Activated naive CD8-positive, alpha-beta T cell (primary cell): ENCODE measurements around the gene DLG1.

Experiments used
- H3K27ac Mint-ChIP-seq: one replicate; pipeline ENCODE4 v1.8.0; 2021; ENCODE audit warnings: mixed read lengths
- H3K27me3 Mint-ChIP-seq: one replicate; pipeline ENCODE4 v1.8.0; 2021; ENCODE audit warnings: mixed read lengths
- H3K36me3 Mint-ChIP-seq: one replicate; pipeline ENCODE4 v1.8.0; 2021; ENCODE audit warnings: mixed read lengths
- H3K4me1 Mint-ChIP-seq: one replicate; pipeline ENCODE4 v1.8.0; 2021; ENCODE audit warnings: low read depth, mixed read lengths
- H3K4me3 Mint-ChIP-seq: one replicate; pipeline ENCODE4 v1.8.0; 2021; ENCODE audit warnings: mild to moderate bottlenecking, mixed read lengths
- H3K9me3 Mint-ChIP-seq: one replicate; pipeline ENCODE4 v1.8.0; 2021; ENCODE audit warnings: low read depth, mixed read lengths

The DLG1 gene

DNA sequence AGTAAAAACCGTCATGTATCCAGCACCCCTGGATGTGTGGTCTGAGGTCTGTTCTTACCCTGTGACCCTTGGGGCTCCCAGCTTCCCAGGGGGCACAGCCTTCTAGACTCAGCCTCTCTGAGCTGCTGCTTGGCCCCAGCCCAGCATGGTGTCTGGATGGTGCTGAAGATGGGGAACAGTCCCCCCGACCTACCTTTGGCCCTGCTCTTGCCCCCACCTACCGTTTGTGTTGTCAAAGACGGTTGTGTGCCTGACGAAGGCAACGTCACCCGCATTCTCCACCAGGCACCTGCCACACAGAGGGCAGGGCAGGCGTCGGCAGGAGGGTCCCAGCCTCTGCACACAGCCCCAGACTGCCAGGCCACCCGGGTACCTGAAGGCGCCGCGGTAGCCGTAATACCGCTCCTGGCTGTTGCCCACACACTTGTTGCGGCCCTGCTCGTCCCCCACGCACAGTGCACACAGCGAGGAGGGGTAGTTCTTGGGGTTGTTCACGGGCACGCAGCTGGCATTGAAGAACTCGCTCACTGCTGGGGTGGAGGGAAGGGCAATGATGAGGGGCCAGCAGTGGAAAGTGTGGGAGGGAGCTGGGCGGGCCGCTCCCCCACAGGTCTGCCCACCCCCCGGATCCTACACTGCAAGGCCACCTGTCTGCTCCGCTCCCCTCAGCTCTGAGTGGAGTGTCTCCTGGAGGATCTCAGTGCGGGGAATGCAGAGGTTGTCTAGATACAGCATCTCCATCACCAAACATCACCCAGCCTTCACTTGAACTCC lies 289.8 kb downstream of the DLG1 start:
- Mint-ChIP-seq H3K4me3 (no peak overlapping the region), H3K4me1 (peaks cover 5% of the 10 kb centered on the region), H3K27ac (no peak overlapping the region), H3K27me3 (no peaks in the 10 kb centered on the region), H3K36me3 (no peaks in the 10 kb centered on the region), H3K9me3 (no peaks in the 10 kb centered on the region)

DNA sequence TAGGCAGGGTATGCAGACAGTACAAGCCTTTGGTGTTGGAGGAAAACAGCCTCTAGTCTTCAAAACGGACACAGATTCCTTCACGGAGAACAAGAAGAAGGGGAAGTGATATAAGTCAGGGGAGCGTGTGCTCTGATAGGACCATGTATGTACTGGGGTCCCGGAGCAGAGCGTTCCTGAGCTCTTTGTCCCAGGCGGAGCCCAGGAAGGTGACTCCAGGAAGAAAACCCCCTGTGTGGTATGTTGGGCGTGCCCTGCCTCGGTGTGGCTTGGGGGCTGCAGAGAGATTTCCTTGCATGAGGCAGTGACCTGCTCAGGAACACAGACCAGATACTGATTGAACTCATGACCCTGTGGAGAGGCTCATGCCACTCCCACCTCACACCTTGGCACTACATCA lies 290.5 kb downstream of the DLG1 start:
- no peaks in the 10 kb centered on the region for H3K9me3 Mint-ChIP-seq

GRCh38 chr3:197007296-197007940 lies 291.0 kb downstream of the DLG1 start:
- Mint-ChIP-seq H3K4me3 (no peak overlapping the region), H3K27ac (no peak overlapping the region), H3K36me3 (no peaks in the 10 kb centered on the region), H3K27me3 (no peaks in the 10 kb centered on the region), H3K4me1 (peaks cover 5% of the 10 kb centered on the region), H3K9me3 (no peaks in the 10 kb centered on the region)

More for the DNA sequence above, 290.5 kb downstream of the DLG1 start:
- H3K27me3 Mint-ChIP-seq: no peaks in the 10 kb centered on the region
- no peak overlapping the region for H3K27ac Mint-ChIP-seq
- H3K36me3 Mint-ChIP-seq: no peaks in the 10 kb centered on the region
- H3K4me3 Mint-ChIP-seq: no peak overlapping the region
- peaks cover 5% of the 10 kb centered on the region for H3K4me1 Mint-ChIP-seq

DNA sequence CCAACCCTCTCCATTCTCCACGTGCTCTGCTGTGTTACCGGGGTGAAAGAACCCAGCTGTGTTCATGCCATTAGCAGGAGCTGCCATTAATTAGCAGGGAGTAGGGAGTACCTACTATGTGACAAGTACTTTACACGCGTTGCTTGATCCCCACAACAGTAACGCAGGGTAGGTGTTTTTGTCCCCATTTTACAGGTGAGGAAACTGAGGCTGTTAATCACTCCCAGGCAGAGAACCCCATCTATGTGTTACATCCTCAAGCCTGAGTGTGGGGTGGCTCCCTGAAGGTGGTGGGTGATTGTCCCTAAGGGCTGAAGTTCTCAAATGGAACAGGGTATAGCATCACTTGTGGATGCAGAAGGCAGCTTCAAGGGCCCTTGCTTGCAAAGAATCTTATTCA lies 291.6 kb downstream of the DLG1 start:
- no peak overlapping the region for H3K27ac Mint-ChIP-seq
- no peaks in the 10 kb centered on the region for H3K36me3 Mint-ChIP-seq
- H3K4me1 Mint-ChIP-seq: peaks cover 5% of the 10 kb centered on the region
- H3K4me3 Mint-ChIP-seq: no peak overlapping the region
- H3K27me3 Mint-ChIP-seq: no peaks in the 10 kb centered on the region
- H3K9me3 Mint-ChIP-seq: no peaks in the 10 kb centered on the region

- Mint-ChIP-seq H3K27me3 (no peaks in the 10 kb centered on the region), H3K36me3 (no peaks in the 10 kb centered on the region), H3K4me1 (peaks cover 7% of the 10 kb centered on the region), H3K9me3 (no peaks in the 10 kb centered on the region), H3K27ac (no peak overlapping the region), H3K4me3 (no peak overlapping the region)
Observed at GRCh38 chr3:197006446-197006845, 292.0 kb downstream of the DLG1 start.

DNA sequence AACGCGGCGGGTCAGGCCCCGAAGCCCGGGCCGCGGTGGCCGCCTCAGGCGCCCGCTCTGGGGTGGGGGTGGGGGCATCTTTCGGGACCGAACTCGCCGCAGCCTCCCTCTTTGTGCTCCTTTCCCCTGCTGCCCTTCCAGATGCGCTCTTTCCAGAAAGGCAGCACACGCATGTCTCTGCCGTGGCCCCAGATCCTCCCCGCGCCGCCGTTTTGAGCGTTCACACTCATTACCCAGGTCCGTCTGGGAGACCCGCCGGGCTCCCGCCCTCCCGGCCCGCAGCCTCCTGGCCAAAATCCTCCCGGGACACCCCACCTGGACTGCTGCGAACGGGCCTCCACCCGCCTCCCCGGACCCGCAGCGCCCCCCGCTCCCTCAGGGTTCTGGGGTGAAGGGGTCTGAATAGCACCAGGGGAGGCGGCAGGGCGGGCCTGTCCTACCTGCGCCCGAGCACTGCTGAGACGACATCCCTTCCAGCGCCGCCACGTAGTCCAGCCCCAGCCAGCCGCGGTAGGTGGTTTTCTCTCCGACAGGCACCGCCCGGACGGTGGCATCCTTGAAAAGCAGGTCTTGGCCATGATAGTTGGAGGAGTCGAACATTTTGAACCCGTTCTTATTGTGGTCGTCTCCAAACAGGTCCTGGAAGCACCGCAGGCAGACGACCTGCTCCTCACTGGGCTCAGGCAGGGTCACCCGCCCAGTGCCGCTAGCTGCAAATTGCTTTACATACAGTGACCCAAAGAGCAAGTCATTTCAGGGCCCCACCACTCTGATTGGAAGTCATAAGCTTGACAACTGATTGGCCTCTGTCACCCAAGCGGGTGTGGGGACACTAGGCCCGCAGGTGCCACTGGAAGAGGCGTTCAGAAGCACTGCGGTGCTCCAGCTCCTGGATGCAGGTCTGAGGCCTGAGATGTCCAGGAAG lies 294.7 kb downstream of the DLG1 start:
- Mint-ChIP-seq H3K27me3 (no peaks in the 10 kb centered on the region), H3K27ac (peak overlapping the region; percentile 84), H3K9me3 (no peaks in the 10 kb centered on the region), H3K4me3 (peak overlapping the region; percentile 79), H3K36me3 (no peaks in the 10 kb centered on the region), H3K4me1 (peaks cover 7% of the 10 kb centered on the region)

DNA sequence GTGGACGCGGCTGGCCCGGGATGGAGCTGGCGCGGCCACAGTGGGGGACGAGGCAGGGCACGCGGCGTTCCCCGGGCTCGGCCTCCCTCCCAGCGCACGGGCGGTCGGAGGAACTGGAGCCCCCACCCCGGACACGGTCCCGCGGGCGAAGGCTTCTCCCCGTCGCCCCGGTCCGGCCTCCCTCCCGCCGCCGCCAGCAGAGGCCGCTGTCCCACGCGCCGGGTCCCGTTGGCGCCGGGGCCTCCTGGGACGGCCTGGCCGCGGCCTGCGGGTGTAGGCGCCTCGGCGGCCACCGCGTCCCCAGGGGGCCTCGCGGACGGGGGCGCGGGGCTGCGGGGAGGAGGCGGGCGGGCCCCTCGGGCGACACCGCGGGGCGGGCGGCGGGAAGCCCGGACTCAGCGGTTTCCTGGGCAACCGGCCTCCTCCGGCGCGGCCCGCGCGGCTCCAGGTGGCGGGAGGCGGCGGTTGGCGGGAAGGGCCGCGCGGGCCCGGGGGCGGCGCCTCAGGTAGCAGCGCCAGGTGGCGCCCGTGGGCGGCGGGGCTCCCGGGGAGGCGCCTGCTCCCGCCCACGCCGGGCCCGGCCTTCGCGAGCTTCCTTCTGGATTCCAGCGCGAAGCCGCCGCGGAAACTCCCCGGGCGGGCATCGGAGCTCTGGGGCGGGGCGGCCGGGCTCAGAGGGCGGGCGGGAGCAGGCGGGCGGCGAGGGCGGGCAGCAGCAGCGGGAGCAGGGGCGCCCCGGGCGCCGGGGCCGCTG lies 295.5 kb downstream of the DLG1 start:
- Mint-ChIP-seq H3K4me3 (no peak overlapping the region), H3K27ac (no peak overlapping the region), H3K9me3 (no peaks in the 10 kb centered on the region), H3K4me1 (peaks cover 7% of the 10 kb centered on the region), H3K27me3 (no peaks in the 10 kb centered on the region), H3K36me3 (no peaks in the 10 kb centered on the region)

- Mint-ChIP-seq H3K4me1 (peaks cover 7% of the 10 kb centered on the region), H3K9me3 (no peaks in the 10 kb centered on the region), H3K4me3 (peak overlapping the region; percentile 85), H3K36me3 (no peaks in the 10 kb centered on the region), H3K27me3 (no peaks in the 10 kb centered on the region), H3K27ac (peak overlapping the region; percentile 92)
Observed at GRCh38 chr3:197001972-197002700, 296.3 kb downstream of the DLG1 start.

- H3K4me3 Mint-ChIP-seq: peak overlapping the region; percentile 85
- no peaks in the 10 kb centered on the region for H3K36me3 Mint-ChIP-seq
- H3K27ac Mint-ChIP-seq: peak overlapping the region; percentile 92
- no peaks in the 10 kb centered on the region for H3K27me3 Mint-ChIP-seq
- H3K4me1 Mint-ChIP-seq: peaks cover 7% of the 10 kb centered on the region
- H3K9me3 Mint-ChIP-seq: no peaks in the 10 kb centered on the region
Observed at GRCh38 chr3:197001106-197001971, 297.1 kb downstream of the DLG1 start.

GRCh38 chr3:197000211-197000610 lies 298.2 kb downstream of the DLG1 start:
- Mint-ChIP-seq H3K4me1 (peaks cover 7% of the 10 kb centered on the region), H3K9me3 (no peaks in the 10 kb centered on the region), H3K27ac (no peak overlapping the region), H3K4me3 (no peak overlapping the region), H3K36me3 (no peaks in the 10 kb centered on the region), H3K27me3 (no peaks in the 10 kb centered on the region)

DNA sequence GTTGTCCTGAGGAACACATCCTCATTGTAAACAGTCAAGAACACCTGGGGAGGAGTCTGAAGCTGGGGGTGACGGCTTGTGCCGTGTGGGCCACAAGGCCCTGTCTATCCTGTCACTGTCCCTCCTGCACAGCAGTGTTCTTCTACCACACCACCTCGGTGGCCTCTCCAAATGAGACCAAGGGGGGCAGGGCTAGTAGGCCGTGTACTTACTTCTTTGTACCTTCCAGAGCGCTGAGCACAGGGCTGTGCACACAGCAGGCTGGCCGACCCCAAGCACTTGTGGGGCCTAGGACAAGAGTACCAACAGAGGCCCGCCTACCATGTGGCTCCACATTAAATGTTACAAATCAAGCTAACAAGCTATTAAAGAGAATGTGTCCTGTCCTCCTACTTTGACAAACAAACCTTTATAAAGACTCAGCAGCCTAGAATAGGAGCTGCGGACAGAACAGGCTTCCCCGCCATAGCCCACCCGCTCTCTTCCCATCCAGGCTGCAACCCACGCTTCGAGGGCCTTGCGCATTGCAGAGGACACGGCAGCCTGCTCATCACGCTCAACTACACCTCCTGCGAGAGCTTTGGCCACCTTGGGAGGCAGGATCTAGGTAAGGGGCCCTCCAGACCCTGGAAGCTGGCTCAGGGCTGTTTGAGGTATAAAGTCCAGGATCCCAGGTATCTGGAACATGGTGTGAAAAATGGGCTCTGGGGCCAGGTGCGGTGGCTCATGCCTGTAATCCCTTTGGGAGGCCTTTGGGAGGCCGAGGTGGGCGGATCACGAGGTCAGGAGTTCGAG lies 299.2 kb downstream of the DLG1 start:
- H3K4me3 Mint-ChIP-seq: no peak overlapping the region
- no peak overlapping the region for H3K27ac Mint-ChIP-seq

GRCh38 chr3:196997311-196997710 lies 301.1 kb downstream of the DLG1 start:
- Mint-ChIP-seq H3K4me1 (peaks cover 2% of the 10 kb centered on the region), H3K27ac (no peak overlapping the region), H3K27me3 (no peaks in the 10 kb centered on the region), H3K4me3 (no peak overlapping the region), H3K9me3 (no peaks in the 10 kb centered on the region), H3K36me3 (no peaks in the 10 kb centered on the region)

More for the DNA sequence above, 299.2 kb downstream of the DLG1 start:
- peaks cover 5% of the 10 kb centered on the region for H3K4me1 Mint-ChIP-seq
- no peaks in the 10 kb centered on the region for H3K36me3 Mint-ChIP-seq
- H3K9me3 Mint-ChIP-seq: no peaks in the 10 kb centered on the region
- H3K27me3 Mint-ChIP-seq: no peaks in the 10 kb centered on the region
